HepG2 (cell line): Measurements from ENCODE around the gene SPI1. TPM values are rescaled to one million over a fixed set of nuclear protein-coding genes. Genes with fewer than 3 reads are reported as not detected.
A peak's percentile ranks its signal among the peaks of the same experiment; 100 is the strongest.

ENCODE experiments used
- FOXA3 ChIP-seq: IDR thresholded peaks from 2 replicates; pipeline ENCODE4 v1.6.1; 2016; ENCODE audit warnings: missing genetic modification reagents, missing compliant biosample characterization
- HNRNPL ChIP-seq: fragments of 200-400 bp; formaldehyde crosslinking; IDR thresholded peaks from 2 replicates; pipeline ENCODE4 v1.6.1; 2017; ENCODE audit warnings: mild to moderate bottlenecking, low read depth, low read length
- PHF5A ChIP-seq: IDR thresholded peaks from one replicate; pipeline ENCODE4 v1.6.1; 2018; ENCODE audit warnings: low read depth, missing genetic modification reagents; ENCODE audit not compliant: unreplicated experiment
- POGZ ChIP-seq: sonication (generic); formaldehyde crosslinking; IDR thresholded peaks from 2 replicates; pipeline ENCODE4 v1.4.0; 2020; ENCODE audit warnings: mild to moderate bottlenecking, missing genetic modification reagents
- RBM39 ChIP-seq: fragments of 200-400 bp; formaldehyde crosslinking; IDR thresholded peaks from one replicate; pipeline ENCODE4 v1.6.1; 2018; ENCODE audit warnings: antibody characterized with exemption, mild to moderate bottlenecking, low read depth, low read length; ENCODE audit not compliant: poor library complexity, severe bottlenecking
- SUZ12 ChIP-seq: fragments of 150-350 bp; IDR thresholded peaks from 2 replicates; pipeline ENCODE4 v1.6.1; 2014; ENCODE audit warnings: low read depth, low read length
- ZNF446 ChIP-seq: sonication (generic); formaldehyde crosslinking; IDR thresholded peaks from 2 replicates; pipeline ENCODE4 v1.5.0; 2020; ENCODE audit warnings: mild to moderate bottlenecking, missing genetic modification reagents
- ZNF558 ChIP-seq: sonication (generic); formaldehyde crosslinking; IDR thresholded peaks from 2 replicates; pipeline ENCODE4 v1.9.0; 2022; ENCODE audit warnings: mild to moderate bottlenecking, missing genetic modification reagents, borderline replicate concordance
- polyA plus RNA-seq, 8 experiments: library from polyadenylated mRNA; depleted of rRNA in 3 of 8; stranded (reverse) in 7 of 8; unstranded in 1 of 8; fragments of >200 nt; fragmentation: Illumina TruSeq in 4 of 8; extraction: Trizol in 4 of 8; gene quantifications; 2 replicates each; pipeline versions ENCODE4 v1.2.1 to v1.2.3, GENCODE V29; 2011 to 2016; ENCODE audit warnings: low read depth in 4 of 8, missing spikeins in 1 of 8, mixed read lengths in 1 of 8; ENCODE audit not compliant: insufficient read depth in 1 of 8
- total RNA-seq, 5 experiments: library from RNA; depleted of rRNA; stranded (reverse); fragments of >200 nt; fragmentation: Illumina TruSeq; extraction: Trizol; gene quantifications; 2 replicates each; pipeline ENCODE4 v1.2.3, GENCODE V29; 2016; ENCODE audit warnings: low read depth in 1 of 5
- TF ChIP-seq, protein P1 (sequence below): sonication (generic); formaldehyde crosslinking; IDR thresholded peaks from 2 replicates; pipeline ENCODE4 v1.4.0; 2020; ENCODE audit warnings: missing genetic modification reagents, low read depth, mild to moderate bottlenecking, borderline replicate concordance
- TF ChIP-seq, protein P2 (sequence below): sonication (generic); formaldehyde crosslinking; IDR thresholded peaks from 2 replicates; pipeline ENCODE4 v1.4.0; 2020; ENCODE audit warnings: missing genetic modification reagents, borderline replicate concordance
- TF ChIP-seq, protein P3 (sequence below): sonication (generic); formaldehyde crosslinking; IDR thresholded peaks from 2 replicates; pipeline ENCODE4 v1.4.0; 2020; ENCODE audit warnings: missing genetic modification reagents, borderline replicate concordance
- TF ChIP-seq, protein P4 (sequence below): sonication (generic); formaldehyde crosslinking; IDR thresholded peaks from 2 replicates; pipeline ENCODE4 v1.9.0; 2022; ENCODE audit warnings: missing genetic modification reagents, mild to moderate bottlenecking, borderline replicate concordance
- TF ChIP-seq, protein P5 (sequence below): sonication (generic); formaldehyde crosslinking; IDR thresholded peaks from 2 replicates; pipeline ENCODE4 v1.4.0; 2020; ENCODE audit warnings: missing genetic modification reagents
- TF ChIP-seq, protein P6 (sequence below): sonication (generic); formaldehyde crosslinking; IDR thresholded peaks from 2 replicates; pipeline ENCODE4 v1.8.0; 2022; ENCODE audit warnings: mild to moderate bottlenecking, missing genetic modification reagents, moderate library complexity
- TF ChIP-seq, protein P7 (sequence below): IDR thresholded peaks from 2 replicates; pipeline ENCODE4 v1.6.1; 2016; ENCODE audit warnings: low read depth, control low read depth

The SPI1 gene
- total and polyA plus RNA-seq, 2 of the 13 experiments (the other 11 are each of a cell fraction or from before 2014, with no cell fraction given) = not detected

DNA sequence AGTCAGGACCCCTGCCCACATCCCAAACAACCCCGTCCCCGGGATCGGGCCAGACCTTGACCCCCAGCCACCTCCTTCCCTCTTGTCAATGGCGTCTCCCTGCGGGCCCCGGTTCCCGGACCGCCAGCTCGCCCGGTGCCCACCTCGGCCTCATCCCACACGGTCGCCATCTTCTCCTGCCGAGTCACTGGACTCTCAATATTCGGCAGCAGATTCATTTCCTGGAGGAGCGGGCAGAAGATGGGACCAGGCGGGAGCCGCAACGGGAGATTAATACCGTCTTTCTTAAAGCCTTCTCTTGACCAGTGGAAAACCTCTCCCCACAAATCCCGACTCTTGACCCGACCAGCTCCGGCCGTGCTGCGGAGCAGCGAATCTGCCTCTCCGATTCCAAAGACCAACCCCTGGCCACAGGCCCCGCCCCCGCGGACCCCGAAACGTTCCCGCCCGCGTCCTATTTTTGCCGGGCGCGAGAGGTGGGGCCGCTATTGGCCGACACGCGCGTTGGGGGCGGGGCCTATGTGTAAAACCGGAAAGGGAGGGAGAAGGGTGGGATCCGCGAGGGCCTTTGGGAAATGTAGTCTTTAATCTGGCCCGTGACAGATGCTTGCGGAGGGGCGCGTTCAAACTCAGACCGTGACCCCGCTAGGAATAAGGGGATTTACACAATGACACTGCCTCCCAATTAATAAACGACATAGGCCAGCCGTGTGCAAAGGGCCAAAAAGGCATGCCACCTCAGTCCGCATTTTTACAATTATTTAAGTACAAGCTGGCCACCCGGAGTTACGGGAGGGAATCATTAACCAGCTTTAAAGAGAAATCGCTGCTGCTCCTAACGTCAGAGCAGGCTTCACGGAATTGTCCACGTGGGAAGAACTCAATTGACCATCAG lies 48.0 kb upstream of the SPI1 start, which contains the start of gene PSMC3 (continued):
- TF ChIP-seq FOXA3 (CRISPR knock-in tag) = no peak
- TF ChIP-seq, protein P1, sequence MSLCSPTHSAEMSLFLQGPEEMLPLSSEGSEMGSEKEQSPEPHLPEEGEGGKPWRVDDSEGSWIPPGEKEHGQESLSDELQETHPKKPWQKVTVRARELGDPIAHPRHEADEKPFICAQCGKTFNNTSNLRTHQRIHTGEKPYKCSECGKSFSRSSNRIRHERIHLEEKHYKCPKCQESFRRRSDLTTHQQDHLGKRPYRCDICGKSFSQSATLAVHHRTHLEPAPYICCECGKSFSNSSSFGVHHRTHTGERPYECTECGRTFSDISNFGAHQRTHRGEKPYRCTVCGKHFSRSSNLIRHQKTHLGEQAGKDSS (CRISPR knock-in tag) = peak; percentile 53; the same call in 1 of the 2 replicates
- peak; percentile 58; the same call in 1 of the 2 replicates for TF ChIP-seq HNRNPL
- TF ChIP-seq, protein P2, sequence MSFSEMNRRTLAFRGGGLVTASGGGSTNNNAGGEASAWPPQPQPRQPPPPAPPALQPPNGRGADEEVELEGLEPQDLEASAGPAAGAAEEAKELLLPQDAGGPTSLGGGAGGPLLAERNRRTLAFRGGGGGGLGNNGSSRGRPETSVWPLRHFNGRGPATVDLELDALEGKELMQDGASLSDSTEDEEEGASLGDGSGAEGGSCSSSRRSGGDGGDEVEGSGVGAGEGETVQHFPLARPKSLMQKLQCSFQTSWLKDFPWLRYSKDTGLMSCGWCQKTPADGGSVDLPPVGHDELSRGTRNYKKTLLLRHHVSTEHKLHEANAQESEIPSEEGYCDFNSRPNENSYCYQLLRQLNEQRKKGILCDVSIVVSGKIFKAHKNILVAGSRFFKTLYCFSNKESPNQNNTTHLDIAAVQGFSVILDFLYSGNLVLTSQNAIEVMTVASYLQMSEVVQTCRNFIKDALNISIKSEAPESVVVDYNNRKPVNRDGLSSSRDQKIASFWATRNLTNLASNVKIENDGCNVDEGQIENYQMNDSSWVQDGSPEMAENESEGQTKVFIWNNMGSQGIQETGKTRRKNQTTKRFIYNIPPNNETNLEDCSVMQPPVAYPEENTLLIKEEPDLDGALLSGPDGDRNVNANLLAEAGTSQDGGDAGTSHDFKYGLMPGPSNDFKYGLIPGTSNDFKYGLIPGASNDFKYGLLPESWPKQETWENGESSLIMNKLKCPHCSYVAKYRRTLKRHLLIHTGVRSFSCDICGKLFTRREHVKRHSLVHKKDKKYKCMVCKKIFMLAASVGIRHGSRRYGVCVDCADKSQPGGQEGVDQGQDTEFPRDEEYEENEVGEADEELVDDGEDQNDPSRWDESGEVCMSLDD (CRISPR knock-in tag) = no peak
- TF ChIP-seq, protein P3, sequence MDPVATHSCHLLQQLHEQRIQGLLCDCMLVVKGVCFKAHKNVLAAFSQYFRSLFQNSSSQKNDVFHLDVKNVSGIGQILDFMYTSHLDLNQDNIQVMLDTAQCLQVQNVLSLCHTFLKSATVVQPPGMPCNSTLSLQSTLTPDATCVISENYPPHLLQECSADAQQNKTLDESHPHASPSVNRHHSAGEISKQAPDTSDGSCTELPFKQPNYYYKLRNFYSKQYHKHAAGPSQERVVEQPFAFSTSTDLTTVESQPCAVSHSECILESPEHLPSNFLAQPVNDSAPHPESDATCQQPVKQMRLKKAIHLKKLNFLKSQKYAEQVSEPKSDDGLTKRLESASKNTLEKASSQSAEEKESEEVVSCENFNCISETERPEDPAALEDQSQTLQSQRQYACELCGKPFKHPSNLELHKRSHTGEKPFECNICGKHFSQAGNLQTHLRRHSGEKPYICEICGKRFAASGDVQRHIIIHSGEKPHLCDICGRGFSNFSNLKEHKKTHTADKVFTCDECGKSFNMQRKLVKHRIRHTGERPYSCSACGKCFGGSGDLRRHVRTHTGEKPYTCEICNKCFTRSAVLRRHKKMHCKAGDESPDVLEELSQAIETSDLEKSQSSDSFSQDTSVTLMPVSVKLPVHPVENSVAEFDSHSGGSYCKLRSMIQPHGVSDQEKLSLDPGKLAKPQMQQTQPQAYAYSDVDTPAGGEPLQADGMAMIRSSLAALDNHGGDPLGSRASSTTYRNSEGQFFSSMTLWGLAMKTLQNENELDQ (CRISPR knock-in tag) = no peak
- peak; percentile 63; the same call in 1 of the 2 replicates for TF ChIP-seq ZNF558
- TF ChIP-seq, protein P4, sequence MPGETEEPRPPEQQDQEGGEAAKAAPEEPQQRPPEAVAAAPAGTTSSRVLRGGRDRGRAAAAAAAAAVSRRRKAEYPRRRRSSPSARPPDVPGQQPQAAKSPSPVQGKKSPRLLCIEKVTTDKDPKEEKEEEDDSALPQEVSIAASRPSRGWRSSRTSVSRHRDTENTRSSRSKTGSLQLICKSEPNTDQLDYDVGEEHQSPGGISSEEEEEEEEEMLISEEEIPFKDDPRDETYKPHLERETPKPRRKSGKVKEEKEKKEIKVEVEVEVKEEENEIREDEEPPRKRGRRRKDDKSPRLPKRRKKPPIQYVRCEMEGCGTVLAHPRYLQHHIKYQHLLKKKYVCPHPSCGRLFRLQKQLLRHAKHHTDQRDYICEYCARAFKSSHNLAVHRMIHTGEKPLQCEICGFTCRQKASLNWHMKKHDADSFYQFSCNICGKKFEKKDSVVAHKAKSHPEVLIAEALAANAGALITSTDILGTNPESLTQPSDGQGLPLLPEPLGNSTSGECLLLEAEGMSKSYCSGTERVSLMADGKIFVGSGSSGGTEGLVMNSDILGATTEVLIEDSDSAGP (CRISPR knock-in tag) = peak; percentile 76
- peak; percentile 57; the same call in 1 of the 2 replicates for TF ChIP-seq SUZ12
- peak; percentile 98 for TF ChIP-seq RBM39
- 0 out of 2 replicates have a peak, but pooled peaks have one; percentile 26 for TF ChIP-seq POGZ
- TF ChIP-seq, protein P5, sequence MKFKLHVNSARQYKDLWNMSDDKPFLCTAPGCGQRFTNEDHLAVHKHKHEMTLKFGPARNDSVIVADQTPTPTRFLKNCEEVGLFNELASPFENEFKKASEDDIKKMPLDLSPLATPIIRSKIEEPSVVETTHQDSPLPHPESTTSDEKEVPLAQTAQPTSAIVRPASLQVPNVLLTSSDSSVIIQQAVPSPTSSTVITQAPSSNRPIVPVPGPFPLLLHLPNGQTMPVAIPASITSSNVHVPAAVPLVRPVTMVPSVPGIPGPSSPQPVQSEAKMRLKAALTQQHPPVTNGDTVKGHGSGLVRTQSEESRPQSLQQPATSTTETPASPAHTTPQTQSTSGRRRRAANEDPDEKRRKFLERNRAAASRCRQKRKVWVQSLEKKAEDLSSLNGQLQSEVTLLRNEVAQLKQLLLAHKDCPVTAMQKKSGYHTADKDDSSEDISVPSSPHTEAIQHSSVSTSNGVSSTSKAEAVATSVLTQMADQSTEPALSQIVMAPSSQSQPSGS (CRISPR knock-in tag) = no peak
- TF ChIP-seq ZNF446 (CRISPR knock-in tag) = 0 out of 2 replicates have a peak, but pooled peaks have one; percentile 53
- TF ChIP-seq, protein P6, sequence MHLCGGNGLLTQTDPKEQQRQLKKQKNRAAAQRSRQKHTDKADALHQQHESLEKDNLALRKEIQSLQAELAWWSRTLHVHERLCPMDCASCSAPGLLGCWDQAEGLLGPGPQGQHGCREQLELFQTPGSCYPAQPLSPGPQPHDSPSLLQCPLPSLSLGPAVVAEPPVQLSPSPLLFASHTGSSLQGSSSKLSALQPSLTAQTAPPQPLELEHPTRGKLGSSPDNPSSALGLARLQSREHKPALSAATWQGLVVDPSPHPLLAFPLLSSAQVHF (CRISPR knock-in tag) = no peak
- peak; percentile 63 for TF ChIP-seq PHF5A
- TF ChIP-seq, protein P7, sequence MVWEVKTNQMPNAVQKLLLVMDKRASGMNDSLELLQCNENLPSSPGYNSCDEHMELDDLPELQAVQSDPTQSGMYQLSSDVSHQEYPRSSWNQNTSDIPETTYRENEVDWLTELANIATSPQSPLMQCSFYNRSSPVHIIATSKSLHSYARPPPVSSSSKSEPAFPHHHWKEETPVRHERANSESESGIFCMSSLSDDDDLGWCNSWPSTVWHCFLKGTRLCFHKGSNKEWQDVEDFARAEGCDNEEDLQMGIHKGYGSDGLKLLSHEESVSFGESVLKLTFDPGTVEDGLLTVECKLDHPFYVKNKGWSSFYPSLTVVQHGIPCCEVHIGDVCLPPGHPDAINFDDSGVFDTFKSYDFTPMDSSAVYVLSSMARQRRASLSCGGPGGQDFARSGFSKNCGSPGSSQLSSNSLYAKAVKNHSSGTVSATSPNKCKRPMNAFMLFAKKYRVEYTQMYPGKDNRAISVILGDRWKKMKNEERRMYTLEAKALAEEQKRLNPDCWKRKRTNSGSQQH (CRISPR knock-in tag) = no peak
